ENCODE results near the gene SERTM1. TPM values are rescaled to one million over a fixed set of nuclear protein-coding genes. Genes with fewer than 3 reads are reported as not detected.

SERTM1 gene
- total and polyA plus RNA-seq, 12 donors, result 0.13 to 1.2 (median 0.37) TPM; not detected in 1

DNA sequence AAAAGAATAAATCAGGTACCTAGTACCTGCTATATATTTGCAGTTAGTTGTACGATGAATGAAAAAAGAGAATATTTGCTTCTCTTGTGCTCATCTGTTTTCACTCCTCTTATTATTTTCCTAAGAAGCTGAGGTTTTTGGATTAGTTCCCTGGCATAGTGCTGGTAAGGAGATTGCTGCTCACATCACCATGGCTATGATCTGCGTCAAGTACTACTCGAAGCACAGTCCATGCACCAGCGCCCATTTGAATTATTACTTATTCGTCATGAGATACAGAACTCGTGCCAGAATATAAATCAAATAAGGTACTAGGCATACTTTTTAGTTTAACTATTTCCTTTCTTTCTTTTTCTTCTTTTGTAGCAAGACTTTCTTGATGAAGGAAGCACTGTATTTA, 7.1 kb downstream of the SERTM1 start:
- no peaks in the 10 kb centered on the region for H3K36me3 ChIP-seq
- H3K27ac ChIP-seq, result no peak overlapping the region
- WGBS, 2 donors, result 77 to 84% methylated on average over 6 of the region's 6 CpGs
- intact Hi-C loops (cut with DNase I), result no loop called here
- DNase-seq (no peak), ATAC-seq (no peak)
- no peaks in the 10 kb centered on the region for H3K9me3 ChIP-seq
- no peaks in the 10 kb centered on the region for H3K4me1 ChIP-seq
- TF ChIP-seq CTCF (IDR thresholded peaks at IDR 0.05), result no peak
- no peak overlapping the region for H3K4me3 ChIP-seq
- H3K27me3 ChIP-seq, result peaks cover 0 to 6% (median 0%) of the 10 kb centered on the region in 7 donors

GRCh38 chr13:36681894-36682624, 8.2 kb downstream of the SERTM1 start:
- H3K4me3 ChIP-seq, result no peak overlapping the region
- no peaks in the 10 kb centered on the region for H3K36me3 ChIP-seq
- TF ChIP-seq CTCF (IDR thresholded peaks at IDR 0.05), result no peak
- ATAC-seq (no peak), DNase-seq (no peak)
- H3K27ac ChIP-seq, result no peak overlapping the region
- no peaks in the 10 kb centered on the region for H3K9me3 ChIP-seq
- H3K27me3 ChIP-seq, result no peaks in the 10 kb centered on the region
- intact Hi-C loops (cut with DNase I), result no loop called here
- H3K4me1 ChIP-seq, result no peaks in the 10 kb centered on the region

DNA sequence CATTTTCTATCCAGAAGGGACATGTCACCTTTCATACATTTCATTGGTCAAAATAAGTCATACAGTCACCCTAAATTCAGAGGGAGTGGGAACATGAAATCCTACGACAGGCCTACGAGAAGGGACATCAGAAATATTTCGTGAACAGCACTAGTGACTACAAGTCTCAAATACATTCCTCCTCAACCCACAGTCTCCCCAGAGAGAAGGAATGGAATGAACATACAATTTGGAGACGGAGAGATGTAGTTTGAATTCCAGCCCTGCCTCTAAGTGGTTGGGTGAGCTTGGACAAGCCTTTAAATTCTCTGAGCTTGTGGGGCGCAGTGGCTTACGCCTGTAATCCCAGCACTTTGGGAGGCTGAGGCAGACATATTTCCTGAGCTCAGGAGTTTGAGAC, 9.9 kb downstream of the SERTM1 start:
- Histone ChIP-seq H3K27me3 (no peaks in the 10 kb centered on the region), H3K4me3 (no peak overlapping the region), H3K9me3 (no peaks in the 10 kb centered on the region), H3K36me3 (no peaks in the 10 kb centered on the region), H3K27ac (no peak overlapping the region), H3K4me1 (no peaks in the 10 kb centered on the region)
- intact Hi-C loops (cut with DNase I), result no loop called here
- no peak for ATAC-seq
- 87 to 88% methylated on average over 6 of the region's 6 CpGs for WGBS, 2 donors
- DNase-seq, result no peak
- TF ChIP-seq CTCF (IDR thresholded peaks at IDR 0.05), result no peak

GRCh38 chr13:36685927-36686326, 12.1 kb downstream of the SERTM1 start:
- no peak for ATAC-seq
- H3K27me3 ChIP-seq, result no peaks in the 10 kb centered on the region
- TF ChIP-seq CTCF (IDR thresholded peaks at IDR 0.05), result no peak
- no peak overlapping the region for H3K4me3 ChIP-seq
- H3K4me1 ChIP-seq, result no peaks in the 10 kb centered on the region
- no peak overlapping the region for H3K27ac ChIP-seq
- no peaks in the 10 kb centered on the region for H3K9me3 ChIP-seq
- intact Hi-C loops (cut with DNase I), result no loop called here
- WGBS, 2 donors, result 57 to 58% methylated on average over 1 of the region's 1 CpG
- no peaks in the 10 kb centered on the region for H3K36me3 ChIP-seq
- no peak for DNase-seq
